GM21360 (cell line): ENCODE data around the gene KIRREL1.

Source experiments
- ATAC-seq: cut with Tn5 transposase; IDR thresholded peaks from one replicate; pipeline ENCODE4 v1.9.1; 2021; ENCODE audit warnings: mild to moderate bottlenecking, moderate library complexity; ENCODE audit not compliant: unreplicated experiment

The KIRREL1 gene

DNA sequence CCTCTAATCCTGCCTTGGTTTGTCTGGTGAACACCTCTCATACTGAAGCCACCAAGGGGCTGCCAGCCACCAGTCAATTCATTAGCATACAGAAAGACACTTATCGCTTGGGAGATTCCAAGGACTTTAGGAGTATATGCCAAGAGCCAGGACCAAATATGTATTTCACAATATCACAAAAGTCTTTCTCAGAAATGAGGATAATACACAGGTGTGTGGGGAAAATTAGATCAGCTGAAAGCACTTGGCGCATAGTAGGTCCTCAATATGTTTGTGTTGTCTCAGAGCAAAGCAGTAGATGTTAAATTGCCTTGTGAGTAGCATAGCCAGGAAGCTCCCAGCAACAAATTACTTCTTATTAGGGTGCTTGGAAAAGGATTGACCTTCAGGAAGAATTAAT is 34.1 kb downstream of the KIRREL1 start:
- ATAC-seq, result no peak

DNA sequence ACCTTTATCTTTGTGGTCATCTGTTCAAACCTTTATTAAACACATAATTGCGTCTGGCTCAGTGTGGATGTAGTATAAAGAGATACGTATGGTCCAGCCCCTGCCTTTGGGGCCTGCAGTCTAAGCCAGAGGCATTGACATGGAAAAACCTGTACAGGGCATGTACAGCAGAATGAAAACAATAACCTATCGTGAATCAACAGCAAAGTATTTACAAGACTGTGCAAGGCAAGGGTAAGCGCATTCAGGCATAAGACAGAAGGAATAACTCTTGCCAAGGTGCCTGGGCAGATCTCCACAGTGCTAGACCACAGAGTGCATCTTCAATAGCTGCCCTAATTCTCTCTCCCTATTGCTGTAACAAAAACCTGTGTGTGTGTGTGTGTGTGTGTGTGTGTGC is 35.5 kb downstream of the KIRREL1 start:
- no peak for ATAC-seq

DNA sequence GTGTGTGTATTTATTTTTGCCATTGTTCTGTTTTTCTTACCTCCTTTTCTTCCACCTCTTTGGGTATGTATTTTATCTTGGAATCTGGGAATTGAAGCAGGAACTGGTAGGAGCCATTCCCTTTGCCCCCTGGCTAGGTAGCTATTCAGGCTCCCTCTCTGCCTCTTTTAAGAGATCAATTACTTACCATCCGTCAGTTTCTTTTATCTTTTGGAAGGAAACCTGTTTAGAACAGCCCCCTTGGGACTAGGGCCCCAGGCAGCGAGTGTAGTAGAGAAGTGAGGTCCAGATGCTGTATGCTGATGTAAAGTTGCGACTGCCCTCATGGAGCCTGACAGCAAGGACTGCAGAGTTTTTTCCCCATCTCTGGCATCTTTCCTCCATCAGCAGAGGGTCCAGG is 41.6 kb downstream of the KIRREL1 start:
- ATAC-seq, result no peak

DNA sequence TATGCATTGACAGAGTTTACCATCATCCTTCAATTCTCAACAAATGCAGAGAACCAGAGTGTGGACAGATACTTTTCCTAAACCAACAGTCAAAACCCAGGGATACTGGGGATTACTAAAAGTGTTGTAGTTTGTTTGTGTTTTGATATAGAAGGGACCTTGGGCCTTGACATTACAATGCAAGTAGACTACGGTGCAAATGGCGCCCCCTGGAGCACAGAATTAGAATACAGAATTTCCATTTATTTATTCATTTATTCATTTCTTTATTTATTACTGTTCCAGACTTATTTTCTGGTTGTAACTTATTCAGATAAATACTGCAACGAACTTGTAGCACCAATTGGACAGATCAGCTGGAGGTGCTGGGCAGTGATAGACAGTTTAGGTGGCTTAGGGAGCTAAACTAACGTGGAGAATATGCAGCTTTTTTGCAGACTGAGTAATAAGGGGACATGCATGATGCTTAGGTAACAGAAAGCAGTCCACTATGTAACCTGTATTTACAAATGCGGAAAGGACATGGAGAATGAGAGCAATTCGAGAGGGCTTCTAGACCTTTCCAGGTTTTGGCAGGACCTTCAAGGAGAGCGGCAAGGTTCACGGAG is 42.6 kb downstream of the KIRREL1 start:
- ATAC-seq, result no peak

DNA sequence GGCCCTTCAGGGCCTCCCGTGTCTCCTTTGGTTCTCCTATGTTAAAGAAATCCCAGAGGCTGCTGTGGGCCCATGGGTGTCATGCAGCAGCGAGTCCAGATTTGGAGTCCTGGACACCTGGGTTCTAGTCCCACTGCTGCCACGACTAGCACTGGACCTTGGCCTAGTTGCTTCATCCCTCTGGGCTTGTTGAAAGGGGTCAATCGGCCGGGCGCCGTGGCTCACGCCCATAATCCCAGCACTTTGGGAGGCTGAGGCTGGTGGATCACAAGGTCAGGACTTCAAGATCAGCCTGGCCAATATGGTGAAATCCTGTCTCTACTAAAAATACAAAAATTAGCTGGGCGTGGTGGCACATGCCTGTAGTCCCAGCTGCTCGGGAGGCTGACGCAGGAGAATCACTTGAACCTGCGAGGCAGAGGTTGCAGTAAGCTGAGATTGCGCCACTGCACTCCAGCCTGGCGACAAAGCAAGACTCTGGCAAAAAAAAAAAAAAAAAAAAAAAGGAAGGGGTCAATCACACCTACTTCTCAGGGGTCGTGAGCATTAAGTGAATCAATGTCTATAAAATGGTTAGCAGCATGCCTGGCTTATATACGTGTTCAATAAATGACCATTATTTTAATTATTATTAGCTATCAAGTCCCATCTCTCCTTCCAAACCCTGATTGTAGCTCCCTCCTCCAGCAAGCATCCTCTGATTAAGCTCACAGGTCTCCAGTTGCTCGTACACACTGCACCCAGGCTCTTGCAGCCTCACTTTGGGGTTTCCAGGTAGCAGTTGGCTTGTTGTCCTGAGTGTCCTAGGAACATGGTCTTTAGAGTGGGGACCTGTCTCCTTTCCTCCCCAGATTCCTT is 43.8 kb downstream of the KIRREL1 start:
- ATAC-seq, result no peak

DNA sequence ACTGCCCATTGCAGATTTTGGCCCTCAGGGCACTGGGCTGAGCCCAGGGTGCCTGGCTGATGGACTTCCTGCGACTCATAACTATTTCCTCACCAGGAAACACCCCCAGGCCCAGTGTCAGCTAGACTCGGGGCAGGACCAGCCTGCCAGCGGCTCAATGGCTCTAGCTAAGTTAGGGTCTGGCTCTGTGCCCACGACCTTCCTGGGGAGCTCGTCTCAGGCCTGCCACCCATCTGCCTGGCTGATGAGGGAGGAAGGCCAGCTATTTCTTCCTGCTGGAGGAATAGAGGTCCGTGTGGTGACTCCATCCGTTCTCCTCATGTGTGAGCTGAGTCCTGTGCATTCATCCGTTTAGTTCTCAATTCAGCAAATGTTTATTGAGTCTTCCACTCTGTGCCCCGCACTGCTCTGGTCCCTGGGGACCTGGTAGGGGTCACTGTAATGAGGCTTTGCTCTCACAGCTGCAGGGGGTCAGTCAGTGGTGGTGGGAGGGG is 44.5 kb downstream of the KIRREL1 start:
- ATAC-seq, result no peak

DNA sequence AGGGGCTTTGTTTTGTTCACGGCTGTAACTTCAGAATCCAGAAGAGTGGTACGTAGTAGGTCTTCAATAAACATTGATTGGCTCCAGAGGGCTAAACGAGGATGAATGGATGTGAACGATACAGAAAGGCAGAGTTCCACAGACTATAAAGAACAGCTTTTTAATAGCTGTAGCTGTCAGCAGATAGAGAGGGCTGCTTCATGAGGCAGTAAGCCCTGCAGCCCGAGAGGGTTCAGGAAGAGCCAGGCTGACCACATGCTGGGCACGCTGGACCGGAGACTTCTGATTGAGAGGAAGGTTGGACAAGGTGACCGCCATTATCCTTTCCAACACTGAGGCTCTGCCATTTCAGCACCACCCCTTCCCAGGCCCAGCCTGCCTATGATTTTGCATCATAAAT is 45.3 kb downstream of the KIRREL1 start:
- ATAC-seq, result no peak

DNA sequence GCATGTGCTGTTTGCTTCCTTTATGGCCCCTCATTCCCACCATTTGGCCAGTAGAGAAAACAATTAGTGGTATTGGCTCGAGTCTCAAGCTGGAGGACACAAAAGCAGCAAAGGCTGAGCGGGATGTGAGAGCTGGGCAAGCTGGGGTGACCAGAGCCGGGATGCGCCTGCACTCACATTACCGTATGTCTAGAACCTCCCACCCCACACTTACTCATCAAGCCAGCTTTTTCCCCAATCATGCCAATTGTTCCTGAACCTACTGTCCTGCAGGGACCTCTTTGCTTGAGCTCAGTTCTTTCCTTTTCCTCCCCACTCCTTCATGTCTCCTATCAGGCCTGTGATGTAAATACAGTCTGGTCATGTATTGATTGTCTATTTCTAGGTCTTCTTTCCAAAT is 45.9 kb downstream of the KIRREL1 start:
- ATAC-seq, result no peak

DNA sequence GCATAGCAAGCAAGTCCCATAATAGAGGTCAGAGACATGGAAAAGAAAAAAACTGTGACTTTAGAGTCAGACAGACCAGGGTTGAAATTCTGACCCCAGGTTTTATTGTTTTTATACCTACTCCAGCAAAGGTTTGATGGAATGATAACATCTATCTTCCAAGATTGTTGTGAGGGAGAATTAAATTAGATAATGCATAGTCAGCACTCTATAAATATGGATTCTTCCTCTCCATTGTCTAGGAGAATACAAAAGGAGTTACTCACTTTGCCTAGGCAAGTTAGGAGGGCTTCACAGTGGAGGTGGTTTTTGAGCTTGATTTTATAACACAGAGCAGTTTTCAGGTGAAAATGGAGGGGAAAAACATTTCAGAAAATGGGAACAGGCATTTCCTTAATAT is 46.9 kb downstream of the KIRREL1 start:
- ATAC-seq, result no peak

DNA sequence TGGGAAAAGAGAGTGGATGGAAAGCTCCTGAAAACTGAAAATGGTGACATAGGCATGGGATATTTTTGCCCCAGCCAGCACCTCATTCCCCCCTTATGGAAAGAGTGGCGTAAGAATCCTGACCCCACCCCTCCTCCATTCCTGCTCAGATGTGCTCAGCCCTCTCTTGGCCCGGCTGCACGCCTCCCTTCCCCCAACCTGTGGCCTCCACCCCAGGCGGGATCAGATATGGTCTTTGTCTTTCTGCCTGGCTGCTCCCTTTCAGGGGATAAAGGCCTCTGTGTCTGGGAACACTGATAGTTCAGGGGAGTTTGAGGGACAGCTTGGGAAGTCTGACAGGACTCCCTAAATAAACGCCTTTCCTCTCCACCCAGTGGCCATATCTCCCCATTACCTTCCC is 49.8 kb downstream of the KIRREL1 start:
- no peak for ATAC-seq

DNA sequence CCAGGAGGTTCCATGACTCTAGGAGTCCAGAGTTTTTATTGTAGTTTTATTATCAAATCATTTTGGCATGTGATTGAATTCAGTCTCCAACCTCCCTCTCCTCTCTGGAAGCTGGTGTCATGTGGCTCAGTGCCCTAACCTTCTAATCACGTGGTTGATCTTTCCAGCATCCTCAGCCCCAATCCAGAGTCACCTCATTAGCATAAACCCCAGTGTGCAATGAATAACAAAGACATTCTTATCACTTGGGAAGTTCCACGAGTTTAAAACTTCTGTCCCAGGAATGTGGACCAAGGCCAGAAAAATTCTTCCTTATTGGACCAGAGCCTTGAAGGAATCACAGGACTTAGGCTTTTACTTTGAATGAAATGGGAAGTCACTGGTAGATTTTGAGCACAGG is 52.2 kb downstream of the KIRREL1 start:
- no peak for ATAC-seq

DNA sequence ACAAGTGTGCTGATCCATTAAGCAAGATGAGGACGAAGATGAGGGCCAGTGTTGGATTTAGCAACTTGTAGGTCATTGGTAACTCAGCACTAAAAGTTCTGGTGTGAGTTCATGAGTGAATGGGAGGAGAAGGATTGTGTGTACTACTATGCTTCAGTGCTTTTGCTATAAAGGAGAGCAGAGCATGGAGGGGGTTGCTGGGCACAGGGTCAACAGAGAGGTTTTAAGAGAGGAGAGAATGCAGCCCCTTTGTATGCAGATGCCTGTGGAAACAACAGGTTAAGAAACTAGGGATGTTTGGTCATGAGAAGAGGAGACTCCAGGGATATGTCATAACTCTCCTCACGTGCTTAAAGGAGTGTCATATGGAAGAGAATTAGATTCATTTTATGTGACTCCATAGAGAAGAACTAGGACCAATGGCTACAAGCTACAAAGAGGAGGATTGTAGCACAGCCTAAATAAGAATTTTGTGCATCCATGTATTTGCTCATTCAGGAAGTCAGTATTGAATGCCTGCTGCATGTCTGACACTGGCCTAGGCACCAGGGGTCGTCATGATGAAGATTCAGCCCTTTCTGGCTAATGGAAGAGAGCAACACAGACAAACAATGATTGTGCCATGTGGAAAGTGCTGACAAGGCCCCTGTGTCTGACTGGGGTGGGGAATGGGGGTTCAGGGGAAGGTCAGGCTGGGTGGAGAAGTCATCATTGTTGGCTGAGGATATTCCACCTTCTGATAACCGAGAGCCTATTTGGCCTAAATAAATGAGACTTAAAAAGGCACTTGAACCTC is 53.5 kb downstream of the KIRREL1 start:
- ATAC-seq, result no peak

DNA sequence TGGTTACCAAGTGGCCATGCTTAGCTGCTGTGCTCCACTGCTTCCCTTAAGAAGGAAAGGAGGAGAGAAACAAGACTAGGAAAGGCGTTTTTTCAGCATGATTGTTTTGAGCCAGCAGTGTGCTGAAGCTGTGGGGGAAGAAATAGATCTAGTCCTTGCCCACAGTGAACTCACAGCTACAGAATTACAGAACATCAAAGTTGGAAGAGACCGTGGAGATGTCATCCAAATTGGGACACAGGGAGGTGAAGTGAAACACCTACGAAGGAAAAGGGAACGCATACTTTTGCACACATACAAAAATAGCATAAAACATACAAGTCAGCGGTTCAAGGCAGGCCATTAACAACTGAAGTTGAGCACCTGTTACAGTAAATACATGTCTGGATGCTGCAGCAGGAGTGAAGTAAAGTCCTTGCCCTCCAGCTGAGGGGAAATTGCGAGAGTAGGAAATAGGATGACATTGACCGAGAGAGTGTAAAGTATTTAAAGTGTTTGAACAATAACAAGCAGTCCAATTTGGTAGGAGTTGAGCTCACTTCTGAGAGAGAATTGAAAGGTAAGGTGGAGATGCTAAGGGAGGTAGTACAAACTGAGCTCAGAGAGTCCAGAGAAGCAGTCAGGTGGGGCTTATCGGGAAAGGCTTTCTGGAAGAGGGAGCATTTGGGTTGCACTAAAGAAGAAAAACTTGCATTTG is 55.1 kb downstream of the KIRREL1 start:
- ATAC-seq, result no peak

DNA sequence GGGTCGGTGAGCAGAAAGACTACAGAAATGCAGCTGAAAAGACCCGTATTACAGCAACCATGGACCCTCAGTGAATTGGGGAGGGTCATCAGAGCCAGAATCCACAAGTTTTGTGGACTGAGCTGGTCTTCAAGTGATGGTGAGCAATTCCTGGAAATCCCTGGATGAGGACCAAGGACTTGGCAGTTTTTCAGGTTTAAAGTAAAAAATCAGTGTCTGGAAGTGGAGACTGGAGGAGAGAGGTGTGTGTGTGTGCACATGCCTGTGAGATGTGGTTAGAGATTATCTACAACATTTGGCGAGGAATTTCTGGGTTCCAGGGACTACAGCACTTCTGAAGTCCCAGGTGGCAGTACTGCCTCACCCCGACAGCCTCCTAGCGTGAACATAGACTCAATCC is 56.4 kb downstream of the KIRREL1 start:
- no peak for ATAC-seq

DNA sequence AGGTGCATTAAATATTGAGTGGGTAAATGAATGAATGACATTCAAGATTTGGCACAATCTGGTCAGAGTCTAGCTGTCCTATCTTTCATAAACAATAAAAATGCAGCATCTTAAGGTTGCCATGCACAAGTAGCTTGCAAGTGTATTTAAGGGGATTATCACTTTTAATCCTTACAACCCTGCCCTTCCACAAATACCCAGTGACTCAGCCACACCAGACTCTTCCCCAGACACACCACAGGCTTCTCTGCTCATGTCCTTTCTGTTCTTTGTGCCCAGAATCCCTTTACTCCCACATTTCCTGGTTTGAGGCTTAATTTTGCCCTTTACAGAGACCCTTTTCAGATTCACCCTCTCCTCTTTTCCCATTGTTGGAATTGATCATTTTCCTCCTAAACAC is 59.8 kb downstream of the KIRREL1 start:
- no peak for ATAC-seq

DNA sequence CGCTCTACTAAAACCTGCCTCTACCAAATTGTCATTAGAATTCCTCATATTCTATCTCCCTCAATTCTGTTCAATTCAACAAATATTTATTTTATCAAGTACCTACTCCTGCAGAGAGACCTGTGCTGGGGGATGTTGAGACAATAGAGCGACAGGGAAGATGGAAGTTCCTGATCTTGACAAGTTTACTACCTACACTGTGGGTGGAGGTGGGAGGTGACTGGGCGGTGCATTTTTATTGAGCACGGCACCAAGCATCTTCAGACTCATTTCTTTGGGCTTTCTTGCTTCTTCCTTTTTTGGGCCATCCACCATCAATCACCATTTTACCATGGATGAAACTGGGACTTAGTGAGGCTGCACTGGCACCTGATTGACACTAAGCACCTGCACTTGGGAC is 61.3 kb downstream of the KIRREL1 start:
- ATAC-seq, result no peak

DNA sequence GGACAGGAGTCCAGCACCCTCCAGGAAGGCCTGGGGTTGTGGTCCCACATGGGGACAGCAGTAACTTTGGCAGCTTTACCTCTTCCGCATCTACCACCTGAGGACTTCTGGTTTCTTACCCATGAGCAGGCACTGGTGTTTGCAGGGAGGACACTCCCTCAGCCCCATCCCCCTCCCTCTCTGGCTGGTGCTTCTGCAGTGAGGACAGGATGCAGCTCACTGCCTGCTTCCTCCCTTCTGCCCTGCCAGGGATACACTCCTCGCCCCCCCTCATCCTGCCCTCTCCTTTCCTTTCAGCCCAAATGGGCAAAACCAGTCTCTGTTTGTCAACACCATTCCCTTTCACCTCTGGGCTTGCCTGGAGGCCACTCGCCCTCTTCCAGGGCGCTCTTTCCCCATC is 62.4 kb downstream of the KIRREL1 start:
- no peak for ATAC-seq

DNA sequence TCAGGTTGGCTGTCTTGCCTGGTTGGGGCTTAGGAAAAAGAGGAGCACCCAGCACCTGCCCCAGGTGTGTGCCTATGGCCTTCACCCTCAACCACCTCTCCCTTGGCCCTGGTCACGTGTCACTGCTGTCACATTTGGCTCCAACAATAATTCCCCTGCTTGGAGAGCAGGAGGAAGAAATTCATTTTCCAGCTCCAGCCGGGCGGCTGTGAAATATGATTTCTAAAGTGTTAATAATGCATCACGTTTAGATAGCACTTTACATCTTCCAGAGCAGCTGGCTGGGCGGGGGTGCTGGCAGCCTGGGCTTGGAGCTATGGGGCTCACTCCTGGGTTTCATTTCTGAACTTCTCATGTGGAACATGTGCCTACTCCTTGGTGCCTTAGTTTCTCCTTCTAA is 63.1 kb downstream of the KIRREL1 start:
- ATAC-seq, result no peak

DNA sequence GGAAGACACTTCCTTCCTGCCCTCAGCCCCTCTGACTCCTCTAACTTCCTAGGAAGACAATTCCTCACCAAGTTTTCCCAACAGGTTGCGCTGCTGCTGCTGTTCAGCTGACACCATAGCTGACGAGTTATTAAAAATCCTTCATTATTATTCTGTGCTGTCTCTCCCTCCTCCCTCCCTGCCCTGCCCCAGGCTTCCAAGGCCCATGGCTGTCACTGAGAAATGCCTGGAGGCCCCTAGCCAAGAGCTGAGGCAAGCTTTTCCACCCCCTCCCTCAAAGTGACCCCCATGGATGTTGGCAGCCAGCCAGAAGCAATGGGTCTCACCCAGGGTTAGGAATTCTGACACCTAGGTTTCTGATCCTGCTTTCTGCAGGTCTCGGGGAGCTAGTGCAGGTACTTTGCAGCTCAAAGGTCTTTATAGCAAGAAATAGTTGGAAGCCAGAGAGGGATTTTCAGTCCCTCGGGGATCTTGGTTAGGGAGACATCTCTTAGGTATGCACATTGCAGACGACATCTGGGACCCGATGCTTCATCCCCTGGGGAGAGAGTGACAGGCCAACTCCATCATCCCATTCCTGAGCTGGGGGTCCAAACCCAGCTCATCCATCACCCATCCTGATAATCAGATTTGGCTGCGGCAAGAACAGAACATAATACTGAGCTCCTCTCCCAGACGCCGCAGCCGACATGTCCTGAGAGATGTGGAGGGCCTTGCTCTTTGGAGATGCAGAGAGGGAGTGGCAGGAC is 65.0 kb downstream of the KIRREL1 start:
- ATAC-seq, result no peak

DNA sequence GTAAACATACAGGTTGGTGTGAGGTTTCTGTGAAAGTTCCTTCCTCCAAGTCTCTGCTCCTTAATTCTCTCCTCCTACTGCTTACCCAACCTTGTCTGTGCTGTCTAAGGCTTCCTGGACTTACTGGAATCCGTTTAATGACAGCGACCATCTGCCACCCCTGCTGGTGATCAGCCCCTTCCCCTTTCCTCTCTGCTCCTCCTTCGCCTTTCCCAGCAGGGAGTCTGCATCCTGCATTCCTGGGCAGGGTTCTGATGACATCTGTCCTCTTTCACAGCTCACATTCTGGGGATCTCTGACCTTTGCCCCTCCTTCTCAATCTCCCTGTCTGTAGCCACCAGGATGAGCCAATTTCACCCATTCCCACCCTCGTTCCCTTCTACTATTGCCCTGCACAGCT is 66.5 kb downstream of the KIRREL1 start:
- ATAC-seq, result no peak
